HG02884 (cell line): Measurements from ENCODE around the gene DNASE2.
"Not testable (repeated sequence)": the region's sequence is repeated elsewhere in the genome, so short reads cannot be mapped to it uniquely, and the experiment has no call there.

Source experiments
- ATAC-seq: cut with Tn5 transposase; IDR thresholded peaks from one replicate; pipeline ENCODE4 v1.9.1; 2021; ENCODE audit warnings: mild to moderate bottlenecking, moderate library complexity; ENCODE audit not compliant: unreplicated experiment

The DNASE2 gene

GRCh38 chr19:12881172-12881808 is at the start of gene DNASE2:
DNASE2 (minus strand) TSS chr19:12881449; CDS start chr19:12881375, 74 bp downstream.
- ATAC-seq: peak; percentile 79

- ATAC-seq: no peak
Measured at GRCh38 chr19:12930002-12930645, 48.9 kb upstream of the DNASE2 start.

DNA sequence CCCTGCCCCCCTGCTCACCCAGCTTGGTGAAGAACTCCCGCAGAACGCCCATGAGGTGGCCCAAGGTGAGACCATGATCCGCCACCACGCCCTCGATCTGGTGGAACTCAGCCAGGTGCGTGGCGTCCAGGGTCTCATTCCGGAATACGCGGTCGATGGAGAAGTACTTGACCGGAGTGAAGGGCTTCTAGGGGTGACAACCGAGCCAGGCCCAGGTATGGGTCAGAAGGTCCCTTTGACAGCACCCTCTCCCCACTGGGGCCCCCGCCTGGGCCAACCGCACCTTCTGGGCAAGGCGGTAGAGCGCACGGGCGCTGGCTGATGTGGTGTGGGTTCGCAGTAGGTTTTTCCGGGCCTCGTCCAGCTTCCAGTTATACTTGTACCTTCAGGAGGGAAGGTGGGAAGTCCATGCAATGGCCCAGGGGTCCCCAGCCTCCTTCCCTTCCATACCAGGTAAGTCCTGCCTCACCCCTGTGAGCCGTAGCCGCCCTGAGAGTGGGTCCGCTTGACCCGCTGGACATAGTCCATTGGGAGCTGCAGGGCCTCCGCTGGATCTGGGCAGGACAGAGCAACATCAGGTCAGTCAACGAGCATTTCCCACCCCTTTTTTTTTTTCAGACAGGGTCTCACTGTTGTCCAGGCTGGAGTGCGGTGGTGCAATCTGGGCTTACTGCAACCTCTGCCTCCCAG is 43.5 kb upstream of the DNASE2 start:
- ATAC-seq: no peak

- no peak for ATAC-seq
Measured at GRCh38 chr19:12922959-12923358, 41.7 kb upstream of the DNASE2 start.

DNA sequence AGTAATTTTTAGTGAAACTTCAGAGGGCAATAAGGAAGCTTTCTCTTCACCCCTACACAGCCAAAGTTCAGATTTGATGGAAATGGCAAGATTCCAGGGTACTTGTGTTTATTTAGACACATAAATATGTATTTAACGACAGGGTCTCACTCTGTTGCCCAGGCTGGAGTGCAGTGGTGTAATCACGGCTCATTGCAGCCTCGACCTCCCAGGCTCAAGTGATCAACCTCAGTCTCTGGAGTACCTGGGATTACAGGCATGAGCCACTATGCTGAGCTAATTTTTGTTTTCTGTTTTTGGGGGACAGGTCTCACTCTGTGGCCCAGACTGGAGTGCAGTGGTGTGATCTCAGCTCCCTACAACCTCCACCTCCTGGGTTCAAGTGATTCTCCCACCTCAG is 39.8 kb upstream of the DNASE2 start:
- no peak for ATAC-seq

DNA sequence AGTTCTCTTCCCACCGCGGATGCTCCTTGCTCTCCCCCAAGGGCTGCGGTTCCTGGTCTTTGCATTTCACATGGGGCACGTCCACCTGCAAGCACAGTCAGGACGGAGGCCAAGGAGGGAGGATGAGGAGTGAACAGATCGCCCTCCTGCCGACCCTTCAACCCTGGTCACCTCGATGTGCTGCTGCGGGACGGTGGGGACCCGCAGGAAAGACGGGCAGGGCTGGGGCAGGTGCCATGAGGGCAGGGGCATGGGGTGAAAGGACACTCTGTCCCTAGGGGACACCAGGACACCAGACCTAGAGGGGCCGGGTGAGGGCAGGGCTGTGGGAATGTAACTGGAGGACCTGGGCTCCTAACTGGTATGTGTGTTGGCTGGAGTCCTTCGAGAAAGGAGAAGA is 37.0 kb upstream of the DNASE2 start:
- ATAC-seq: no peak

DNA sequence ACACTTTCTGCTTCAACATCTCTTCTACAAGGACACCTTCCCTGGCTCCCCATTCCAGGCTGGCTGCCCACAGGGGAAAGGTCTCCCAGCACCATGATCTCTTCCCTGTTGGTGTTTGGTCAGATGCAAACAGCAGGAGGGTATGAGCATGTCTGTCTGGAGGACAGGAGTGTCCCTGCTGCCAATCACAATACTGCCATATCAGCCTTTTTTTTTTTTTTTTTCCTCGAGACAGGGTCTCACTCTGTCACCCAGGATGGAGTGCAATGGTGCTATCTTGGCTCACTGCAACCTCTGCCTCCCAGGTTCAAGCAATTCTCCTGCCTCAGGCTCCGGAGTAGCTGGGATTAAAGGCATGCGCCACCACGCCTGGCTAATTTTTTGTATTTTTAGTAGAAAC is 34.6 kb upstream of the DNASE2 start:
- not testable (repeated sequence) for ATAC-seq

GRCh38 chr19:12913851-12914690 is 32.8 kb upstream of the DNASE2 start:
- no peak for ATAC-seq

DNA sequence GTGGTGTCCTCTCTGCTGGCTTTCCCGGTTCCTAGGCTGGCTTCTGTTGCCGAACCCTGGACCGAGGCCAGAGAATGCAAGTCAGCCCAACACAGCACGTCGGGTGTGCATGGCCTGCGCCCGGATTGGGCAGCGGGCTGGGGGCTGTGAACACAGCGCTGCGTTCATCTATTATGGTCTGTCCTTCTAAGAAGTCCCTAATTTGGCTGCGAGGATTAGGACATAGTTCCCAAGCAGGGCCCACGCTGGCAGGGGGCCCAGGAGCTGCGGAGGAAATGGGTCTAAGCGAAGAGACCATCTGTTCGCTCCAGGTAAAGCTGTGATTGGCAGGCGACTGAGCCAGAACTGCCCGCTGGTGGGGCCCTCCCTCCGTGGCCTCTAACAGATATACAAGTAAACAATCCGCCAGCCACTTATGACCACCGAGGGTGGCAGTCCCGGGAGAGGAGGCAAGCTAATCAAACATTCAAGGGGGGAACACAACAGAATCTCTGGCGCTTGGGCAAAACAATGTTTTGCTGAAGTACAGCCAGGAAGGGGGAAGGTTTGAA is 31.8 kb upstream of the DNASE2 start:
- no peak for ATAC-seq

GRCh38 chr19:12912571-12912970 is 31.3 kb upstream of the DNASE2 start:
- ATAC-seq: no peak

GRCh38 chr19:12907166-12907565 is 25.9 kb upstream of the DNASE2 start:
- no peak for ATAC-seq

DNA sequence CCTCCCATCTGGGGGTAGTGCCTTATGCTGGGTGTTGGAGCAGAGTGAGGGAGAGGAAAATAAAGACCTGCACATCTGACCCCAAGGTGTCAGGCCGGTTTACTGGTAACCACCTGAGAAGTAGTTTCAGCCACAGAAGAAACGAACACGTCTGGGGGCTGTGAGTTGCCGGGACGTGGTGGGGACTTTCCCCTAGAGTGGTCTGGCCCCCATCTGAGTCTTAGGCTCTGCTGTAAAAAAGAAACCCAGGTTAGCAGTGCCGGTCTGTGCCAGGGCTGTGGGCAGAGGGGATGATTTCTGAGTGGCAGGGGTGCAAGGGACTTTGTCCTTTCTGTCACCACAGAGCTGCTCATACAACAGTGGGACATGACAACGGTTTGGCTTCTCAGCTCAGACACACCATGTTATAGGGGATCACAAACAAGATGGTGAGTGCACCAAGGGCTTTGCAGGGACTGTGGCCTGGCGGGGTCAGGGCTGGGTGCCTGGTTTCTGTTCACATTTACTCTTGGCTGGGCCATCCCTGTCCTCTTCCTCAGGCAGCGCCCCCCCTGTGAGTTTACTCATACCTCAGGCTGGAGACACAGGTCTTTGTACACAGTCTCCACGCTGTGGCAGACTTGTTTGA is 18.8 kb upstream of the DNASE2 start:
- ATAC-seq: no peak

DNA sequence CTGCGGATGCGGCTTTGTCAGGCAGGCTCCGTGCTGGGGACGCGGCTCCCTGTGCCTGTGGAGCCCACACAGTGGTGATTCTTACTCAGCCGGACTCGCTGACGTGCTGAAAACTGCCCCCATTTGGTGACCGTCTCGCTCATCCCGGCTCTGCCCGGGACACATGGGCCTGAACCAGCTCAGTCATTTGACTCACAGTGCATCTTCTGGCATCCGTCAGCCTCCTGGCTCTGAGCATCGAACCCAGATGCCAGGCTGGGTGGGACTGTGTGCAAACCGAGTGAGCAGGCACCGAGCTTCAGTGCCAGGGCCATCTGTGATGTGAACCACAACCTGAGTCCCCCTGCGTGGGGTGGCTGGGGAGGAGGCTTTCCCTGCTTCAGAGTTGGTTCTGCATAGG is 15.2 kb upstream of the DNASE2 start:
- no peak for ATAC-seq

DNA sequence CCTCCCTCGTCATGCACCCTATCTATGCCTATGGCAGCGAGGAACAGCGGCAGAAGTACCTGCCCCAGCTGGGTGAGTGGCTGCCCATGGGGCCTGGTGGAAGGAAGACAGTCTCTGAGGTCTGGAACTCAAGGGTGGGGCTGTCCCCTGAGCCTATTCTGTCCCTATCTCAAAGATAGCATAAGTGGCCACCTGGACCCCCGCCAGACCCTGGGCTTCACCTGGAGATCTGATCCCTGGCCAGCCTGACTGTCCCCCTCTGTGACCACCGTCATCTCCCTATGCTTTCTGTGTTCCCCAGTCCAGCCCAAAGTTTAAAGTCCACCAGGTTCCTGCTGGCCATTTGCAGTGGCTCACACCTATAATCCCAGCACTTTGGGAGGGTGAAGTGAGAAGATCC is 12.3 kb upstream of the DNASE2 start:
- ATAC-seq: no peak

- ATAC-seq: no peak
Measured at GRCh38 chr19:12891553-12892021, 10.3 kb upstream of the DNASE2 start.

DNA sequence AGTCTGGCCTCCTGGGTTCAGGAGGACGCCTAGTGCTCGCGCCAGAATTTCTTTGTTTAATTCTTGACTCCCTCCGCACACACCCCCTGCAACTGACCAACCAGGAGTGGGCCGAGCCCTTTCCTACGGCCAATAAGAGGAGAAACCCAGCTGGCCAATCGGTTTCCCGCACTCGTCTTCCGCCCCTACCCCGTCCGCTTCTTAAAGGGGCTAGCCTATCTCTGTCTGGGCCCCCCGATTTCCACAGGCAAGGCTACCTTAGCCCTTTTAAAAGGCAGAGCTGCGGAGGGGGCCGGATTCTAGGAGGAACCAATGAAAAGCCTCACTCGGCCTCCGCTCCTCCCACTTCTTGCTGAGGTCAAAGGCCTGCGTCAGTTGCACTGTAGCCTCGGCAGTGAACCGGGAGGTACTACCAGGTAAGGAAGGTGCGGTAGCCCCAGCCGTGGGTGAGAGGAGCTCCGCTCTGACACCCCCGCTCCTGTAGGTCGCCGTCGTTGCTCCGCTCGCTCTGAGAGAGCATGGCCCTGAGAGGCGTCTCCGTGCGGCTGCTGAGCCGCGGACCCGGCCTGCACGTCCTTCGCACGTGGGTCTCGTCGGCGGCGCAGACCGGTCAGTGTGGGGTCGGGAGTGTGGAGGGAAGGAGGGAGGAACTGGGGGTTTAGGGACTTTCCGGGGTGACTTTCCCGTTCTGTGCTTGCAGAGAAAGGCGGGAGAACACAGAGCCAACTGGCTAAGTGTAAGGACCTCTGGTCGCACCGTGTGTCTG is 9.7 kb upstream of the DNASE2 start, which contains the start of gene GCDH:
GCDH (plus strand) TSS at position 374 of the 766 bp plus-strand sequence; CDS start at position 519, 145 bp downstream.
- ATAC-seq: peak; percentile 97

DNA sequence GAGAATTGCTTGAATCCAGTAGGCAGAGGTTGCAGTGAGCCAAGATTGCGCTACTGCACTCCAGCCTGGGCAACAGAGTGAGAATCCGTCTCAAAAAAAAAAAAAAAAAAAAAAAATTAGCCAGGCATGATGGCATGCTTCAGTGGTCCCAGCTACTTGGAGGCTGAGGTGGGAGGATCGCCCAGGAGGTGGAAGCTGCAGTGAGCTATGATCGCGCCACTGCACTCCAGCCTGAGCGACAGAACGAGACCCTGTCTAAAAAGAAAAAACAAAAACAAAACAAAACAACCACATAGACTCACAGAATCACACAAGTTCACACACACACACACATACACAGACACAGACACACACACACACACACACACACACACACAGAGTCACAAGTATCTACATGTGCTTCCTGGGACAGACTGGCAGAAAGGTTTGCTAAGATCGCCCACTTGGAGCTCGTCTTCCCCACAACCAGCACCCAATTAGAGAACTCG is 9.1 kb upstream of the DNASE2 start:
- not testable (repeated sequence) for ATAC-seq

DNA sequence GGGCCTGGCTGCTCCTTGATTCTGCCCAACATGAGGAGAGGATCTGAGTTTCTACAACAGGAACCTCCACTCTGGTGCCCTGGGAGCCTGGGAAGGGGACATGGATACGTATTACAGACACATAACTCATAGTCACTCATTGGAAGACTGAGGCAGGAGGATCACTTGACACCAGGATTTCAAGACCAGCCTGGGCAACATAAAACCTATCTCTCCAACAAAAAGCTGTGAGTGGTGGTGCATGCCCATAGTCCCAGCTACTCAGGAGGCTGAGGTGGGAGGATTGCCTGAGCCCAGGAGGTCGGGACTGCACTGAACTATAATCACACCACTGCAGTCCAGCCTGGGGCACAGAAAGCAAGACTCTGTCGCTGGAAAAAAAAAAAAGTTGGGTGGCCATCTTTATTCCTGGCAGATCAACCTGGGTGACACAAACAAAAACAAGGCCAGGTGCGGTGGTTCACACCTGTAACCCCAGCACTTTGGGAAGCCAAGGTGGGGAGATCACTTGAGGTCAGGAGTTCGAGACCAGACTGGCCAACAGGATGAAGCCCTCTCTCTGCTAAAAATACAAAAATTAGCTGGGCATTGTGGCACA is 6.9 kb upstream of the DNASE2 start:
- ATAC-seq: no peak
